LNCAP (cell line): ENCODE measurements around the gene DNAH10.

Source experiments
- CTCF ChIP-seq: fragments of 450-650 bp; IDR thresholded peaks from 2 replicates; pipeline ENCODE4 v1.5.1; 2017; ENCODE audit warnings: mild to moderate bottlenecking

DNAH10 gene

GRCh38 chr12:123951467-123951866, 189.4 kb downstream of the DNAH10 start:
- TF ChIP-seq CTCF: no peak

- no peak for TF ChIP-seq CTCF
Observed at GRCh38 chr12:123952037-123952436, 189.9 kb downstream of the DNAH10 start.

GRCh38 chr12:123954647-123955350, 192.7 kb downstream of the DNAH10 start:
- no peak for TF ChIP-seq CTCF

GRCh38 chr12:123956249-123956648, 194.1 kb downstream of the DNAH10 start:
- no peak for TF ChIP-seq CTCF

GRCh38 chr12:123957196-123957595, 195.1 kb downstream of the DNAH10 start:
- TF ChIP-seq CTCF: no peak

GRCh38 chr12:123958462-123958861, 196.4 kb downstream of the DNAH10 start:
- no peak for TF ChIP-seq CTCF

GRCh38 chr12:123958876-123959275, 196.8 kb downstream of the DNAH10 start:
- TF ChIP-seq CTCF: no peak
